Endothelial cell (in vitro differentiated cells): ENCODE data around the gene CDCP1. TPM values are rescaled to one million over a fixed set of nuclear protein-coding genes. Genes with fewer than 3 reads are reported as not detected.

Experiments used
- DNase-seq: peaks from one replicate; pipeline ENCODE4 v3.0.0; 2021; ENCODE audit warnings: low spot score
- H3K27ac Mint-ChIP-seq: one replicate; pipeline ENCODE4 v1.8.0; 2021; ENCODE audit warnings: mixed read lengths, inconsistent platforms; ENCODE audit not compliant: unreplicated experiment
- H3K27me3 Mint-ChIP-seq: one replicate; pipeline ENCODE4 v1.8.0; 2021; ENCODE audit warnings: mild to moderate bottlenecking, moderate library complexity, mixed read lengths, inconsistent platforms; ENCODE audit not compliant: unreplicated experiment
- H3K36me3 Mint-ChIP-seq: one replicate; pipeline ENCODE4 v1.8.0; 2021; ENCODE audit warnings: mild to moderate bottlenecking, low read depth, mixed read lengths, inconsistent platforms; ENCODE audit not compliant: unreplicated experiment
- H3K4me1 Mint-ChIP-seq: one replicate; pipeline ENCODE4 v1.8.0; 2021; ENCODE audit warnings: mild to moderate bottlenecking, mixed read lengths, inconsistent platforms; ENCODE audit not compliant: unreplicated experiment
- H3K4me3 Mint-ChIP-seq: one replicate; pipeline ENCODE4 v1.8.0; 2021; ENCODE audit warnings: mild to moderate bottlenecking, mixed read lengths, inconsistent platforms; ENCODE audit not compliant: unreplicated experiment
- H3K9me3 Mint-ChIP-seq: one replicate; pipeline ENCODE4 v1.8.0; 2021; ENCODE audit warnings: mixed read lengths, inconsistent platforms; ENCODE audit not compliant: unreplicated experiment
- total RNA-seq: library from RNA; stranded (reverse); fragmentation: NEBNext Ultra II Directional; extraction: Animal tissue kit (Norgen Biotek cat#: 25700); gene quantifications from one replicate; pipeline ENCODE4 v1.2.1, GENCODE V29; 2021; ENCODE audit not compliant: unreplicated experiment
- TF ChIP-seq, protein P1 (sequence below): fragments of 200-600 bp; sonication (generic); IDR thresholded peaks from one replicate; pipeline ENCODE4 v1.5.0; 2021; ENCODE audit warnings: antibody characterized with exemption; ENCODE audit not compliant: unreplicated experiment

CDCP1 gene
- total RNA-seq, 1 donor from 2014 or later, result 0.26 TPM

DNA sequence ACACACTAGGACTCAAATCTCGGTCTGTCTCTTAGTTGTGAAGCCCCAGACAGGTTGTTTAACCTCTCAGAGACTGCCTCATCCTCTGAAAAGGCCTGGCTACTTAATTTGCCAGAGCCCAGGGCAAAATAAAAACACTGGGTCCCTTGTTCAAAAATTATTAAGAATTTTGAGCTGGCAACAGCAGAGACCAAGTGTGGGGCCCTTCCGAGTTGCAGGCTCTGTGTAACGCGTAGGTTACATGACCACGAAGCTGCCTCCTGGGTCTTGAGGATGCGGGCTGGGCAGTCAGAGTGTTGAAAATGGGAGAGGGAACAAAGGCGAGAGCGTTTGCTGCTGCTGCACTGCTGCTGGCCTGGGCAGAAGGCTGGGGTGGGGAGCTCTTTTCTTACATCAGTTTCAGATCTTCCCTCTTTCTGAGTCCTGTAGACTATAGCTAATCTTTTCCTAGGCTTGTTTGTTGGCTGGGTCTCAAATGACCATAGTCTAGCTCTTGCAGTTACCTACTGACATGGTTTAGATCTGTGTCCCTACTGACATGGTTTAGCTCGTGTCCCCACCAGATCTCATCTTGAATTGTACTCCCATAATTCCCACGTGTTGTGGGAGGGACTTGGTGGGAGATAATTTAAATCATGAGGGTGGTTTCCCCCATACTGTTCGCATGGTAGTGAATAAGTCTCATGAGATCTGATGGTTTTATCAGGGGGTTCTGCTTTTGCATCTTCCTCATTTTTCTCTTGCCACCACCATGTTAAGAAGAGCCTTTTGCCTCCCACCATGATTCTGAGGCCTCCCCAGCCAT lies 70.2 kb downstream of the CDCP1 start:
- Mint-ChIP-seq H3K27ac (no peak overlapping the region), H3K4me3 (no peak overlapping the region), H3K27me3 (peaks cover 3% of the 10 kb centered on the region), H3K36me3 (peaks cover 4% of the 10 kb centered on the region), H3K4me1 (peaks cover 3% of the 10 kb centered on the region), H3K9me3 (no peaks in the 10 kb centered on the region)
- TF ChIP-seq, protein P1, sequence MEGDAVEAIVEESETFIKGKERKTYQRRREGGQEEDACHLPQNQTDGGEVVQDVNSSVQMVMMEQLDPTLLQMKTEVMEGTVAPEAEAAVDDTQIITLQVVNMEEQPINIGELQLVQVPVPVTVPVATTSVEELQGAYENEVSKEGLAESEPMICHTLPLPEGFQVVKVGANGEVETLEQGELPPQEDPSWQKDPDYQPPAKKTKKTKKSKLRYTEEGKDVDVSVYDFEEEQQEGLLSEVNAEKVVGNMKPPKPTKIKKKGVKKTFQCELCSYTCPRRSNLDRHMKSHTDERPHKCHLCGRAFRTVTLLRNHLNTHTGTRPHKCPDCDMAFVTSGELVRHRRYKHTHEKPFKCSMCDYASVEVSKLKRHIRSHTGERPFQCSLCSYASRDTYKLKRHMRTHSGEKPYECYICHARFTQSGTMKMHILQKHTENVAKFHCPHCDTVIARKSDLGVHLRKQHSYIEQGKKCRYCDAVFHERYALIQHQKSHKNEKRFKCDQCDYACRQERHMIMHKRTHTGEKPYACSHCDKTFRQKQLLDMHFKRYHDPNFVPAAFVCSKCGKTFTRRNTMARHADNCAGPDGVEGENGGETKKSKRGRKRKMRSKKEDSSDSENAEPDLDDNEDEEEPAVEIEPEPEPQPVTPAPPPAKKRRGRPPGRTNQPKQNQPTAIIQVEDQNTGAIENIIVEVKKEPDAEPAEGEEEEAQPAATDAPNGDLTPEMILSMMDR, result no peak
- no peak for DNase-seq

DNA sequence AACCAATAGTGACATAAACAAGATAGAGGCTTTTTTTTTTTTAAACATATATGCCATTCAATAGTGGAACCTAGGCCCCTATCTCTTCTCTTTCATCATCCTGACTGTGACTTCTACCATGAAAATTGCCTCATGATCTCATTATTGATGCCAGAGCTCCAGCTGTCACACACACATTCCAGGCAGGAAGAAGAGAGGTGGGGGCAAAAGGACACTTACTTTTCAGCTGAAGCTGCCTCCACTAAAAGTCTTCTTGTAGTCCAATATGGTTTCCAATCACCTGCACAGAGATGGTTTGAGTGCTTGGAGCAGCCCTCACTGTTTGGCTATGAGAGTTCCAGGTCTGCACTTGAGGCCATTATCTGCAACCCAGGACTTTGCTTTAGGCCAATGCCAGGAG lies 75.1 kb downstream of the CDCP1 start:
- no peak overlapping the region for H3K27ac Mint-ChIP-seq
- no peaks in the 10 kb centered on the region for H3K9me3 Mint-ChIP-seq
- TF ChIP-seq, protein P1, result no peak
- H3K4me3 Mint-ChIP-seq, result no peak overlapping the region
- peaks cover 3% of the 10 kb centered on the region for H3K27me3 Mint-ChIP-seq
- H3K4me1 Mint-ChIP-seq, result no peaks in the 10 kb centered on the region
- DNase-seq, result no peak
- H3K36me3 Mint-ChIP-seq, result no peaks in the 10 kb centered on the region

DNA sequence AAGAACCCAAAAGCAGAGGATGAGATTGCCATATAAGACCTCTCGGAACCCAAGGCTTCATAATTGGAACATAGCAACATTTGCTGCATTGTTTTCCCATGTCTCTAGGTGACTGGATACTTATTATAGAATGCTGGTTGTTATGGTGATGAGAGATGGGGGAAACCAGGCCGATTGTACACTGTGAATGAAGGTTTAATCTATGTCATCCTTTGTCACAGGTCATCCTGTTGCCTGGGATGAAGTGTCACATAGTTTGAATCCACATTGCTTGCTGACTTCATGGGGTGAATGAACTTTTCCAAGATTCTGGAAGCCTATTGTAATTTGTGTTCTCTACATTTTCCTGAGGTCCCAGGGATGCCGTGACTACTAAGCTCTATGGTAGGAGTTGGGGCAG lies 78.2 kb downstream of the CDCP1 start:
- Mint-ChIP-seq H3K36me3 (no peaks in the 10 kb centered on the region), H3K27ac (no peak overlapping the region), H3K9me3 (no peaks in the 10 kb centered on the region), H3K4me3 (no peak overlapping the region), H3K4me1 (peaks cover 12% of the 10 kb centered on the region), H3K27me3 (no peaks in the 10 kb centered on the region)
- no peak for DNase-seq
- TF ChIP-seq, protein P1, result no peak

DNA sequence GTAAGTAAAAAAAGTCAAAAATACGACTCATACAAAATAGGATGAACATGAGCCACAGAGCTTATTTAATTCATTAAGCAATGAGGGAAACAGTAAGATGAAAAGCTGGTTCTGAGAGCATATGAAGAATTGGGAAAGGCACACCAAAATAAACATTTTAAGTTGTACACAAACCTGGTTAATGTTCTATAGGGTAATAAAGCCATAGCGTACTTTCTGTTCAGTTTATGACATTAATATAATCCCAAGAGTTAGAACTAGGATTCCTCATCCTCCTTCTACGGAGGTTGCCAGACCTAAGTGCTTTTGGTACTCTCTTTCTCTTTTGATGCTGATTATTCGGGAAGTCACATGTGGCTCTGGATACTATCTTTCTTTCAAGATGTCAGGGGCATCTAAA lies 78.7 kb downstream of the CDCP1 start:
- Mint-ChIP-seq H3K9me3 (no peaks in the 10 kb centered on the region), H3K36me3 (no peaks in the 10 kb centered on the region), H3K4me1 (peaks cover 12% of the 10 kb centered on the region), H3K27me3 (no peaks in the 10 kb centered on the region), H3K27ac (no peak overlapping the region), H3K4me3 (no peak overlapping the region)
- DNase-seq, result no peak
- TF ChIP-seq, protein P1, result no peak

DNA sequence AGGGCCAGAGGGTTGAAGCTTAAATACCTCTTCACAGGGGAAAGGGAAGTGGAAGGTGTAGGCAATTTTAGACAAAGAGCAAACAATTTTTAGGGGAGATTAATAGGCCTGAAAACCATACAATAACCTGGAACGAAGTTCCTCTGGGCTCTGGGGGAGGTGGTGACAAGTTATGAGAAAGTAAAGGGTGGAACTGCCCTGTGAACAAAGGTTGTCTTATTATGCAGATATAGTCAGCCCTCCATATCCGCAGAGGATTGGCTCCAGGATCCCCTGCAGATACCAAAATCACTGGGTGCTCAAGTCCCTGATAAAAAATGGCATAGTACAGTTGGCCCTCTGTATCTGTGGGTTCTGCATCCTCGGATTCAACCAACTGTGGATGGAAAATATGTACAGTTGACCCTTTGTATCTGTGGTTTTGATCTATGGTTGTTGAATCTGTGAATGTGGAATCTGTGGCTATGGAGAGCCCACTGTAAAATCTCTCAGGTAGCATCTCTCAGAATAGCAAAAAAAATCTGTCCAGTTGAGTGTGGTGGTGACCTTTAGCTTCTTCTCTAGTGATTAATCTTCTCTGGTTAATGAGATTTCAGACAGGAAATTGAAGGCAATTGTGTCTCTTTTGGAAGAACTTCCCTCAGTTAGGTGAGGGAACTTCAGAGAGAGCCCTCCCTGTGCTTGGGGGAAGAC lies 79.9 kb downstream of the CDCP1 start:
- H3K36me3 Mint-ChIP-seq, result no peaks in the 10 kb centered on the region
- peaks cover 12% of the 10 kb centered on the region for H3K4me1 Mint-ChIP-seq
- no peaks in the 10 kb centered on the region for H3K27me3 Mint-ChIP-seq
- H3K4me3 Mint-ChIP-seq, result no peak overlapping the region
- H3K27ac Mint-ChIP-seq, result no peak overlapping the region
- H3K9me3 Mint-ChIP-seq, result no peaks in the 10 kb centered on the region
- no peak for DNase-seq
- TF ChIP-seq, protein P1, result no peak
